HepG2 (cell line): ENCODE results near the gene LSM3. TPM values are rescaled to one million over a fixed set of nuclear protein-coding genes. Genes with fewer than 3 reads are reported as not detected.

Experiments
- GABPB1 ChIP-seq: IDR thresholded peaks from 2 replicates; pipeline ENCODE4 v1.6.1; 2016; ENCODE audit warnings: mild to moderate bottlenecking, missing genetic modification reagents, moderate library complexity, missing compliant biosample characterization
- POLR2AphosphoS5 ChIP-seq: IDR thresholded peaks from 2 replicates; pipeline ENCODE4 v1.6.1; 2012; ENCODE audit warnings: low read depth, low read length
- ZFP36 ChIP-seq: fragments of 150-350 bp; IDR thresholded peaks from 2 replicates; pipeline ENCODE4 v1.6.1; 2018; ENCODE audit warnings: borderline replicate concordance, low read length, low read depth; ENCODE audit not compliant: partially characterized antibody
- polyA plus RNA-seq, 8 experiments: library from polyadenylated mRNA; depleted of rRNA in 3 of 8; stranded (reverse) in 7 of 8; unstranded in 1 of 8; fragments of >200 nt; fragmentation: Illumina TruSeq in 4 of 8; extraction: Trizol in 4 of 8; gene quantifications; 2 replicates each; pipeline versions ENCODE4 v1.2.1 to v1.2.3, GENCODE V29; 2011 to 2016; ENCODE audit warnings: low read depth in 4 of 8, missing spikeins in 1 of 8, mixed read lengths in 1 of 8; ENCODE audit not compliant: insufficient read depth in 1 of 8
- total RNA-seq, 5 experiments: library from RNA; depleted of rRNA; stranded (reverse); fragments of >200 nt; fragmentation: Illumina TruSeq; extraction: Trizol; gene quantifications; 2 replicates each; pipeline ENCODE4 v1.2.3, GENCODE V29; 2016; ENCODE audit warnings: low read depth in 1 of 5
- TF ChIP-seq, protein P1 (sequence below): sonication (generic); formaldehyde crosslinking; IDR thresholded peaks from 2 replicates; pipeline ENCODE4 v1.5.0; 2020; ENCODE audit warnings: mild to moderate bottlenecking, missing genetic modification reagents, moderate library complexity
- TF ChIP-seq, protein P2 (sequence below), 2 experiments: sonication (generic) in 1 of 2; formaldehyde crosslinking in 1 of 2; IDR thresholded peaks; 2 replicates each; pipeline versions ENCODE4 v1.4.0 to v1.6.1; 2018 to 2020; ENCODE audit warnings: missing genetic modification reagents in 2 of 2, borderline replicate concordance in 1 of 2, low read depth in 1 of 2, mild to moderate bottlenecking in 1 of 2, missing biosample characterization in 1 of 2
- TF ChIP-seq, protein P3 (sequence below): fragments of 450-650 bp; IDR thresholded peaks from 2 replicates; pipeline ENCODE4 v1.6.1; 2017; ENCODE audit warnings: mild to moderate bottlenecking

LSM3 gene
- total and polyA plus RNA-seq, 2 of the 13 experiments (the other 11 are each of a cell fraction or from before 2014, with no cell fraction given) = 5.1 to 19.4 TPM

DNA sequence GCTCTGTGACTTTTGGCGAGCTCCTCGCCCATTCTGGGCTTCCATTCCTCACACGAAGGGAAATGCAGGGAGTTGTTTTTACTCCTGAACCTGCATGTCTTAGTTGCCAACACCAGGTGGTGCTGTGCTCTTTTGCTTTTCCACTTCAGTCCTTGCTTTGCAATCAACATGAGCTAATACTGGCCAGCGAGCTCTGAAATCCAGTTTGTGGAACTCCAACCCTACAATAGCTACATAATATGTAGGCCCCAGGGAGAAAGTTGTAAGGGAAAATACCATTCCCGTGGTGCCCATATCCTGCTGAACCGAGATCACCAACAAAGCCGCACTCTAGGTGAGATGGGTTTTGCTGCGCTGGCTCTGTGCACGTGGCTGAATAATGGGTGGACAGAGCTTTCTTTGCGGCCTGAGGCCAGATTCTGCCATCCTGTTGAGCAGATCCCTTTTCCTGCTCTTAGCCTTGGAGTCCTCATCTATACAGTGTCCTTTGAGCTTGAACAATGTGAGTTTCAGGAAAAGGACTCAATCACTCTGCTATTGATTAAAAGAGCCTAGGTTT is 25.0 kb downstream of the LSM3 start (continued):
- TF ChIP-seq, protein P1, sequence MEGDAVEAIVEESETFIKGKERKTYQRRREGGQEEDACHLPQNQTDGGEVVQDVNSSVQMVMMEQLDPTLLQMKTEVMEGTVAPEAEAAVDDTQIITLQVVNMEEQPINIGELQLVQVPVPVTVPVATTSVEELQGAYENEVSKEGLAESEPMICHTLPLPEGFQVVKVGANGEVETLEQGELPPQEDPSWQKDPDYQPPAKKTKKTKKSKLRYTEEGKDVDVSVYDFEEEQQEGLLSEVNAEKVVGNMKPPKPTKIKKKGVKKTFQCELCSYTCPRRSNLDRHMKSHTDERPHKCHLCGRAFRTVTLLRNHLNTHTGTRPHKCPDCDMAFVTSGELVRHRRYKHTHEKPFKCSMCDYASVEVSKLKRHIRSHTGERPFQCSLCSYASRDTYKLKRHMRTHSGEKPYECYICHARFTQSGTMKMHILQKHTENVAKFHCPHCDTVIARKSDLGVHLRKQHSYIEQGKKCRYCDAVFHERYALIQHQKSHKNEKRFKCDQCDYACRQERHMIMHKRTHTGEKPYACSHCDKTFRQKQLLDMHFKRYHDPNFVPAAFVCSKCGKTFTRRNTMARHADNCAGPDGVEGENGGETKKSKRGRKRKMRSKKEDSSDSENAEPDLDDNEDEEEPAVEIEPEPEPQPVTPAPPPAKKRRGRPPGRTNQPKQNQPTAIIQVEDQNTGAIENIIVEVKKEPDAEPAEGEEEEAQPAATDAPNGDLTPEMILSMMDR (CRISPR knock-in tag) = peak; percentile 92
- TF ChIP-seq POLR2AphosphoS5 (no peak), GABPB1 (CRISPR knock-in tag) (no peak), ZFP36 (peak; percentile 71)
- TF ChIP-seq, protein P2, sequence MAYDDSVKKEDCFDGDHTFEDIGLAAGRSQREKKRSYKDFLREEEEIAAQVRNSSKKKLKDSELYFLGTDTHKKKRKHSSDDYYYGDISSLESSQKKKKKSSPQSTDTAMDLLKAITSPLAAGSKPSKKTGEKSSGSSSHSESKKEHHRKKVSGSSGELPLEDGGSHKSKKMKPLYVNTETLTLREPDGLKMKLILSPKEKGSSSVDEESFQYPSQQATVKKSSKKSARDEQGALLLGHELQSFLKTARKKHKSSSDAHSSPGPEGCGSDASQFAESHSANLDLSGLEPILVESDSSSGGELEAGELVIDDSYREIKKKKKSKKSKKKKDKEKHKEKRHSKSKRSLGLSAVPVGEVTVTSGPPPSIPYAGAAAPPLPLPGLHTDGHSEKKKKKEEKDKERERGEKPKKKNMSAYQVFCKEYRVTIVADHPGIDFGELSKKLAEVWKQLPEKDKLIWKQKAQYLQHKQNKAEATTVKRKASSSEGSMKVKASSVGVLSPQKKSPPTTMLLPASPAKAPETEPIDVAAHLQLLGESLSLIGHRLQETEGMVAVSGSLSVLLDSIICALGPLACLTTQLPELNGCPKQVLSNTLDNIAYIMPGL (CRISPR knock-in tag; IDR thresholded peaks at IDR 0.05; ENCODE audit: borderline replicate concordance in 1 of 2, low read depth in 1 of 2) = peak; percentile 13 to 47; a peak in 1 of 4 replicates
- TF ChIP-seq, protein P3, sequence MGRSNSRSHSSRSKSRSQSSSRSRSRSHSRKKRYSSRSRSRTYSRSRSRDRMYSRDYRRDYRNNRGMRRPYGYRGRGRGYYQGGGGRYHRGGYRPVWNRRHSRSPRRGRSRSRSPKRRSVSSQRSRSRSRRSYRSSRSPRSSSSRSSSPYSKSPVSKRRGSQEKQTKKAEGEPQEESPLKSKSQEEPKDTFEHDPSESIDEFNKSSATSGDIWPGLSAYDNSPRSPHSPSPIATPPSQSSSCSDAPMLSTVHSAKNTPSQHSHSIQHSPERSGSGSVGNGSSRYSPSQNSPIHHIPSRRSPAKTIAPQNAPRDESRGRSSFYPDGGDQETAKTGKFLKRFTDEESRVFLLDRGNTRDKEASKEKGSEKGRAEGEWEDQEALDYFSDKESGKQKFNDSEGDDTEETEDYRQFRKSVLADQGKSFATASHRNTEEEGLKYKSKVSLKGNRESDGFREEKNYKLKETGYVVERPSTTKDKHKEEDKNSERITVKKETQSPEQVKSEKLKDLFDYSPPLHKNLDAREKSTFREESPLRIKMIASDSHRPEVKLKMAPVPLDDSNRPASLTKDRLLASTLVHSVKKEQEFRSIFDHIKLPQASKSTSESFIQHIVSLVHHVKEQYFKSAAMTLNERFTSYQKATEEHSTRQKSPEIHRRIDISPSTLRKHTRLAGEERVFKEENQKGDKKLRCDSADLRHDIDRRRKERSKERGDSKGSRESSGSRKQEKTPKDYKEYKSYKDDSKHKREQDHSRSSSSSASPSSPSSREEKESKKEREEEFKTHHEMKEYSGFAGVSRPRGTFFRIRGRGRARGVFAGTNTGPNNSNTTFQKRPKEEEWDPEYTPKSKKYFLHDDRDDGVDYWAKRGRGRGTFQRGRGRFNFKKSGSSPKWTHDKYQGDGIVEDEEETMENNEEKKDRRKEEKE = no peak
